ENCODE results near the gene UNC45B.
"Not testable (repeated sequence)": the region's sequence is repeated elsewhere in the genome, so short reads cannot be mapped to it uniquely, and the experiment has no call there.

The UNC45B gene

GRCh38 chr17:35147375-35147905 is at the start of gene UNC45B:
UNC45B (plus strand) TSS chr17:35147817; CDS start chr17:35148264, 447 bp downstream.
- no peak for DNase-seq (ENCODE audit: low read depth)

- DNase-seq (ENCODE audit: low read depth) = no peak
These were observed 47.7 kb upstream of the UNC45B start for GRCh38 chr17:35099908-35100307.

GRCh38 chr17:35101036-35101435 is 46.6 kb upstream of the UNC45B start:
- DNase-seq (ENCODE audit: low read depth) = no peak

GRCh38 chr17:35101725-35102124 is 45.9 kb upstream of the UNC45B start:
- DNase-seq (ENCODE audit: low read depth) = no peak

GRCh38 chr17:35103271-35103670 is 44.3 kb upstream of the UNC45B start:
- no peak for DNase-seq (ENCODE audit: low read depth)

- no peak for DNase-seq (ENCODE audit: low read depth)
These were observed 42.7 kb upstream of the UNC45B start for GRCh38 chr17:35104844-35105450.

GRCh38 chr17:35110791-35111190 is 36.8 kb upstream of the UNC45B start:
- DNase-seq (ENCODE audit: low read depth) = not testable (repeated sequence)

GRCh38 chr17:35116845-35117244 is 30.8 kb upstream of the UNC45B start:
- no peak for DNase-seq (ENCODE audit: low read depth)

GRCh38 chr17:35117984-35118383 is 29.6 kb upstream of the UNC45B start:
- DNase-seq (ENCODE audit: low read depth) = no peak

- DNase-seq (ENCODE audit: low read depth) = no peak
These were observed 28.0 kb upstream of the UNC45B start, which contains the start of gene RAD51D for GRCh38 chr17:35119370-35120165. RAD51D (minus strand) TSS chr17:35119860; CDS start chr17:35119613, 247 bp downstream.

GRCh38 chr17:35121315-35121714 is 26.3 kb upstream of the UNC45B start, which contains the start of gene FNDC8:
FNDC8 (plus strand) TSS chr17:35121615; CDS start chr17:35121694, 79 bp downstream.
- no peak for DNase-seq (ENCODE audit: low read depth)

GRCh38 chr17:35127751-35128514 is 19.7 kb upstream of the UNC45B start:
- peak; percentile 82 for DNase-seq (ENCODE audit: low read depth)

GRCh38 chr17:35129154-35129972 is 18.3 kb upstream of the UNC45B start:
- DNase-seq (ENCODE audit: low read depth) = no peak

GRCh38 chr17:35129973-35130351 is 17.7 kb upstream of the UNC45B start:
- DNase-seq (ENCODE audit: low read depth) = no peak

- no peak for DNase-seq (ENCODE audit: low read depth)
These were observed 17.2 kb upstream of the UNC45B start for GRCh38 chr17:35130392-35130791.

GRCh38 chr17:35132099-35132498 is 15.5 kb upstream of the UNC45B start:
- DNase-seq (ENCODE audit: low read depth) = no peak

GRCh38 chr17:35132816-35133550 is 14.6 kb upstream of the UNC45B start:
- no peak for DNase-seq (ENCODE audit: low read depth)

GRCh38 chr17:35135322-35135721 is 12.3 kb upstream of the UNC45B start:
- no peak for DNase-seq (ENCODE audit: low read depth)

- DNase-seq (ENCODE audit: low read depth) = no peak
These were observed 9.4 kb upstream of the UNC45B start for GRCh38 chr17:35138218-35138617.

GRCh38 chr17:35141681-35142466 is 5.7 kb upstream of the UNC45B start, which contains the start of gene NLE1:
NLE1 (minus strand) TSS chr17:35142303; CDS start chr17:35142275, 28 bp downstream.
- no peak for DNase-seq (ENCODE audit: low read depth)

Measured in GM04504 (cell line).